K562 (cell line): ENCODE data around the gene BEST1. TPM values are rescaled to one million over a fixed set of nuclear protein-coding genes. Genes with fewer than 3 reads are reported as not detected.

ENCODE experiments used
- BDP1 ChIP-seq: IDR thresholded peaks from 3 replicates; pipeline ENCODE4 v1.6.1; 2011; ENCODE audit not compliant: insufficient read length, insufficient read depth
- BRD4 ChIP-seq: fragments of 200-600 bp; sonication (generic); IDR thresholded peaks from 2 replicates; pipeline ENCODE4 v1.6.1; 2017; ENCODE audit warnings: inconsistent platforms
- ELF2 ChIP-seq: fragments of 250-450 bp; sonication (Bioruptor Pico); IDR thresholded peaks from 2 replicates; pipeline ENCODE4 v1.5.0; 2021; ENCODE audit warnings: mild to moderate bottlenecking
- HNRNPUL1 ChIP-seq: fragments of 200-400 bp; formaldehyde crosslinking; IDR thresholded peaks from 2 replicates; pipeline ENCODE4 v1.6.1; 2017; ENCODE audit warnings: low read length
- MEF2D ChIP-seq: conservative IDR thresholded peaks from 2 replicates; pipeline ENCODE4 v1.6.1; 2016; ENCODE audit warnings: low read depth, missing genetic modification characterization, missing compliant biosample characterization
- MLX ChIP-seq, 2 experiments: fragments of 450-650 bp in 1 of 2; sonication (generic) in 1 of 2; formaldehyde crosslinking; conservative IDR thresholded peaks; 2 replicates each; pipeline versions ENCODE4 v1.4.0 to v1.8.1; 2020 to 2022; ENCODE audit warnings: mild to moderate bottlenecking in 1 of 2, missing genetic modification reagents in 1 of 2
- MYNN ChIP-seq, 2 experiments: sonication (generic); formaldehyde crosslinking in 1 of 2; IDR thresholded peaks; 2 replicates each; pipeline versions ENCODE4 v1.5.0 to v1.6.1; 2016 to 2020; ENCODE audit warnings: antibody characterized with exemption in 1 of 2, missing genetic modification reagents in 1 of 2
- NR2C1 ChIP-seq, 2 experiments: fragments of 450-650 bp; IDR thresholded peaks; 2 replicates each; pipeline ENCODE4 v1.6.1; 2017; ENCODE audit warnings: mild to moderate bottlenecking in 2 of 2, antibody characterized with exemption in 1 of 2, inconsistent platforms in 1 of 2, missing compliant biosample characterization in 1 of 2, missing genetic modification characterization in 1 of 2
- NR4A1 ChIP-seq, 2 experiments: fragments of 250-450 bp in 1 of 2; fragments of 450-650 bp in 1 of 2; sonication (Bioruptor Pico) in 1 of 2; IDR thresholded peaks; 2 replicates each; pipeline versions ENCODE4 v1.4.0 to v1.6.1; 2016 to 2020; ENCODE audit warnings: mild to moderate bottlenecking in 2 of 2, missing compliant biosample characterization in 1 of 2, missing genetic modification characterization in 1 of 2, moderate library complexity in 1 of 2
- PHB2 ChIP-seq: fragments of 450-650 bp; IDR thresholded peaks from 2 replicates; pipeline ENCODE4 v1.6.1; 2017; ENCODE audit warnings: low read depth
- RFX1 ChIP-seq: fragments of 450-650 bp; IDR thresholded peaks from 2 replicates; pipeline ENCODE4 v1.6.1; 2016; ENCODE audit warnings: mild to moderate bottlenecking, moderate library complexity
- ZBTB17 ChIP-seq: fragments of 450-650 bp; formaldehyde crosslinking; IDR thresholded peaks from 2 replicates; pipeline ENCODE4 v1.4.0; 2020; ENCODE audit warnings: mild to moderate bottlenecking
- ZBTB26 ChIP-seq: fragments of 450-650 bp; formaldehyde crosslinking; IDR thresholded peaks from 2 replicates; pipeline ENCODE4 v1.4.0; 2022; ENCODE audit warnings: missing genetic modification characterization
- ZBTB5 ChIP-seq: fragments of 450-650 bp; IDR thresholded peaks from 2 replicates; pipeline ENCODE4 v1.6.1; 2017; ENCODE audit warnings: antibody characterized with exemption
- ZFP1 ChIP-seq: fragments of 450-650 bp; formaldehyde crosslinking; IDR thresholded peaks from 2 replicates; pipeline ENCODE4 v1.4.0; 2020; ENCODE audit warnings: mild to moderate bottlenecking, mixed read lengths
- ZFX ChIP-seq: sonication (generic); formaldehyde crosslinking; IDR thresholded peaks from 2 replicates; pipeline ENCODE4 v1.8.0; 2022; ENCODE audit warnings: mild to moderate bottlenecking, missing genetic modification reagents, moderate library complexity
- ZNF561 ChIP-seq: fragments of 450-650 bp; formaldehyde crosslinking; conservative IDR thresholded peaks from 2 replicates; pipeline ENCODE4 v1.4.0; 2020; ENCODE audit warnings: mild to moderate bottlenecking, moderate library complexity
- ZNF699 ChIP-seq: fragments of 250-450 bp; sonication (Bioruptor Pico); IDR thresholded peaks from 2 replicates; pipeline ENCODE4 v1.8.0; 2021; ENCODE audit warnings: mild to moderate bottlenecking, moderate library complexity; ENCODE audit not compliant: insufficient replicate concordance
- polyA plus RNA-seq, 8 experiments: library from polyadenylated mRNA; depleted of rRNA in 4 of 8; stranded (reverse) in 5 of 8; unstranded in 3 of 8; fragments of >200 nt; fragmentation: Nextera tagmentation in 2 of 8; fragmentation: Illumina TruSeq in 1 of 8; extraction: Ambion mirVana in 2 of 8; extraction: Trizol in 1 of 8; gene quantifications; 2 replicates each; pipeline versions ENCODE4 v1.2.1 to v1.2.3, GENCODE V29; 2011 to 2014; ENCODE audit warnings: inconsistent platforms in 1 of 8, missing spikeins in 1 of 8
- total RNA-seq, 7 experiments: library from RNA; depleted of rRNA in 6 of 7; stranded (reverse); fragments of >200 nt in 6 of 7; fragmentation: Illumina TruSeq in 2 of 7; extraction: Trizol in 2 of 7; gene quantifications; 2 replicates each; pipeline versions ENCODE4 v1.2.1 to v1.2.3, GENCODE V29; 2011 to 2021; ENCODE audit warnings: low replicate concordance in 1 of 7
- TF ChIP-seq, protein P1 (sequence below): fragments of 250-450 bp; sonication (Bioruptor Pico); IDR thresholded peaks from 2 replicates; pipeline ENCODE4 v1.8.0; 2021; ENCODE audit warnings: moderate library complexity, mild to moderate bottlenecking, inconsistent platforms

BEST1 gene
- total and polyA plus RNA-seq, 9 of the 15 experiments (the other 6 are each of a cell fraction or from before 2014, with no cell fraction given), result 0.07 to 1.3 (median 0.40) TPM

GRCh38 chr11:61950035-61950547, at the start of gene BEST1 (continued):
- TF ChIP-seq MEF2D (tag) (peak; percentile 13; the same call in 1 of the 2 replicates), ZNF699 (CRISPR knock-in tag) (peak; percentile 30), ZBTB17 (CRISPR knock-in tag) (peak; percentile 70), ZFP1 (CRISPR knock-in tag) (0 out of 2 replicates have a peak, but pooled peaks have one; percentile 58), NR2C1 (IDR thresholded peaks at IDR 0.05) (no peak), NR2C1 (tag; IDR thresholded peaks at IDR 0.05) (no peak), HNRNPUL1 (no peak), RFX1 (no peak), MYNN (IDR thresholded peaks at IDR 0.05) (no peak), MYNN (CRISPR knock-in tag; IDR thresholded peaks at IDR 0.05) (no peak), MLX (CRISPR knock-in tag; conservative IDR thresholded peaks at IDR 0.05) (0 out of 4 replicates have a peak, but pooled peaks of 1 of the 2 experiments have one; percentile 11), PHB2 (no peak), ELF2 (CRISPR knock-in tag) (peak; percentile 9; the same call in 1 of the 2 replicates), ZBTB26 (CRISPR knock-in tag) (peak; percentile 66; the same call in 1 of the 2 replicates), ZFX (CRISPR knock-in tag) (peak; percentile 48; the same call in 1 of the 2 replicates), BRD4 (peak; percentile 86), BDP1 (no peak), ZBTB5 (no peak), NR4A1 (CRISPR knock-in tag; IDR thresholded peaks at IDR 0.05) (no peak), NR4A1 (tag; IDR thresholded peaks at IDR 0.05) (peak; percentile 89; the same call in 1 of the 2 replicates), ZNF561 (CRISPR knock-in tag) (0 out of 2 replicates have a peak, but pooled peaks have one; percentile 69)
- TF ChIP-seq, protein P1, sequence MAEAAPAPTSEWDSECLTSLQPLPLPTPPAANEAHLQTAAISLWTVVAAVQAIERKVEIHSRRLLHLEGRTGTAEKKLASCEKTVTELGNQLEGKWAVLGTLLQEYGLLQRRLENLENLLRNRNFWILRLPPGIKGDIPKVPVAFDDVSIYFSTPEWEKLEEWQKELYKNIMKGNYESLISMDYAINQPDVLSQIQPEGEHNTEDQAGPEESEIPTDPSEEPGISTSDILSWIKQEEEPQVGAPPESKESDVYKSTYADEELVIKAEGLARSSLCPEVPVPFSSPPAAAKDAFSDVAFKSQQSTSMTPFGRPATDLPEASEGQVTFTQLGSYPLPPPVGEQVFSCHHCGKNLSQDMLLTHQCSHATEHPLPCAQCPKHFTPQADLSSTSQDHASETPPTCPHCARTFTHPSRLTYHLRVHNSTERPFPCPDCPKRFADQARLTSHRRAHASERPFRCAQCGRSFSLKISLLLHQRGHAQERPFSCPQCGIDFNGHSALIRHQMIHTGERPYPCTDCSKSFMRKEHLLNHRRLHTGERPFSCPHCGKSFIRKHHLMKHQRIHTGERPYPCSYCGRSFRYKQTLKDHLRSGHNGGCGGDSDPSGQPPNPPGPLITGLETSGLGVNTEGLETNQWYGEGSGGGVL, result 0 out of 2 replicates have a peak, but pooled peaks have one; percentile 24
